Kidney (tissue), 14 donors: ENCODE data around the gene CMTM6. TPM values are rescaled to one million over a fixed set of nuclear protein-coding genes. Genes with fewer than 3 reads are reported as not detected.

Source experiments
- DNase-seq, 5 donors: peaks; one replicate each; pipeline ENCODE4 v3.0.0-alpha.2; 2013 to 2020
- FAIRE-seq: peaks from 2 replicates; lab custom pipeline; 2012; peaks lifted over from hg19 to GRCh38; lab: Jason Lieb, UNC
- H3K27ac ChIP-seq, 2 donors: one replicate each; pipeline ENCODE4 v1.7.0; 2013; ENCODE audit warnings: low read depth in 2 of 2, low read length in 2 of 2, inconsistent platforms in 1 of 2
- H3K27me3 ChIP-seq: one replicate; pipeline ENCODE4 v1.7.1; 2013; ENCODE audit warnings: low read length, inconsistent platforms; ENCODE audit not compliant: control insufficient read depth, insufficient read depth
- H3K36me3 ChIP-seq, 3 donors: one replicate each; pipeline versions ENCODE4 v1.7.0 to v1.7.1; 2013; ENCODE audit warnings: low read length in 3 of 3, control low read depth in 1 of 3, inconsistent platforms in 1 of 3; ENCODE audit not compliant: insufficient read depth in 3 of 3, control insufficient read depth in 2 of 3
- H3K4me1 ChIP-seq, 3 donors: one replicate each; pipeline versions ENCODE4 v1.7.0 to v1.7.1; 2013; ENCODE audit warnings: low read length in 3 of 3, inconsistent platforms in 1 of 3, low read depth in 1 of 3; ENCODE audit not compliant: control insufficient read depth in 2 of 3, insufficient read depth in 2 of 3
- H3K4me3 ChIP-seq, 3 donors: one replicate each; pipeline versions ENCODE4 v1.7.0 to v1.8.1; 2013; ENCODE audit warnings: low read length in 3 of 3, control low read depth in 1 of 3, inconsistent platforms in 1 of 3
- H3K9ac ChIP-seq, 3 donors: one replicate each; pipeline versions ENCODE4 v1.7.0 to v1.7.1; 2013; ENCODE audit warnings: low read length in 3 of 3, control low read depth in 1 of 3, inconsistent platforms in 1 of 3
- H3K9me3 ChIP-seq, 3 donors: one replicate each; pipeline versions ENCODE4 v1.7.0 to v1.7.1; 2013; ENCODE audit warnings: low read length in 3 of 3, control low read depth in 1 of 3, inconsistent platforms in 1 of 3; ENCODE audit not compliant: control insufficient read depth in 2 of 3, insufficient read depth in 1 of 3
- intact Hi-C: fragments of 100-400 bp; cut with DNase I; formaldehyde crosslinking; loops from one replicate; pipeline ENCODE4 v1.11.1; 2022
- polyA plus RNA-seq: library from polyadenylated mRNA; stranded (reverse); fragments of 350-450 nt; fragmentation: Illumina TruSeq; extraction: RNeasy Lipid Tissue Mini Kit (QIAGEN cat#74804); gene quantifications from one replicate; pipeline ENCODE4 v1.2.3, GENCODE V29; 2014; ENCODE audit warnings: low read depth, low replicate concordance; ENCODE audit not compliant: insufficient read depth
- total RNA-seq: library from RNA; stranded (reverse); fragmentation: NEBNext Ultra II Directional; extraction: Animal tissue kit (Norgen Biotek cat#: 25700); gene quantifications from one replicate; pipeline ENCODE4 v1.2.1, GENCODE V29; 2021
- TF ChIP-seq, protein P1 (sequence below): IDR thresholded peaks from 3 replicates; pipeline ENCODE4 v1.5.1; 2012; ENCODE audit warnings: mild to moderate bottlenecking, moderate library complexity, borderline replicate concordance; ENCODE audit not compliant: insufficient read depth; ENCODE audit errors: extremely low read depth
- donor health status: control.
- donor health status: control.
- donor health status: control.
- donor health status: control.
- donor health status: control.
- donor health status: DM: yes; HTN: yes; CAD: no.
- donor health status: Normal renal cell carcinoma (clear cell type).

CMTM6 gene
- total and polyA plus RNA-seq, 2 donors from 2014 or later, result 22.2 to 63.3 TPM

GRCh38 chr3:32487781-32488473 is 14.7 kb downstream of the CMTM6 start:
- H3K36me3 ChIP-seq, result peaks cover 0 to 5% (median 0%) of the 10 kb centered on the region in 3 donors

GRCh38 chr3:32484436-32484835 is 18.2 kb downstream of the CMTM6 start:
- FAIRE-seq (no peak), DNase-seq (no peak)
- TF ChIP-seq, protein P1, sequence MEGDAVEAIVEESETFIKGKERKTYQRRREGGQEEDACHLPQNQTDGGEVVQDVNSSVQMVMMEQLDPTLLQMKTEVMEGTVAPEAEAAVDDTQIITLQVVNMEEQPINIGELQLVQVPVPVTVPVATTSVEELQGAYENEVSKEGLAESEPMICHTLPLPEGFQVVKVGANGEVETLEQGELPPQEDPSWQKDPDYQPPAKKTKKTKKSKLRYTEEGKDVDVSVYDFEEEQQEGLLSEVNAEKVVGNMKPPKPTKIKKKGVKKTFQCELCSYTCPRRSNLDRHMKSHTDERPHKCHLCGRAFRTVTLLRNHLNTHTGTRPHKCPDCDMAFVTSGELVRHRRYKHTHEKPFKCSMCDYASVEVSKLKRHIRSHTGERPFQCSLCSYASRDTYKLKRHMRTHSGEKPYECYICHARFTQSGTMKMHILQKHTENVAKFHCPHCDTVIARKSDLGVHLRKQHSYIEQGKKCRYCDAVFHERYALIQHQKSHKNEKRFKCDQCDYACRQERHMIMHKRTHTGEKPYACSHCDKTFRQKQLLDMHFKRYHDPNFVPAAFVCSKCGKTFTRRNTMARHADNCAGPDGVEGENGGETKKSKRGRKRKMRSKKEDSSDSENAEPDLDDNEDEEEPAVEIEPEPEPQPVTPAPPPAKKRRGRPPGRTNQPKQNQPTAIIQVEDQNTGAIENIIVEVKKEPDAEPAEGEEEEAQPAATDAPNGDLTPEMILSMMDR, result no peak
- no peaks in the 10 kb centered on the region for H3K27me3 ChIP-seq
- intact Hi-C loops, result no loop called here
- H3K27ac ChIP-seq, result no peak overlapping the region
- H3K36me3 ChIP-seq, result peaks cover 0 to 9% (median 4%) of the 10 kb centered on the region in 3 donors
- H3K4me1 ChIP-seq, result no peaks in the 10 kb centered on the region
- no peak overlapping the region for H3K9ac ChIP-seq
- H3K9me3 ChIP-seq, result no peaks in the 10 kb centered on the region
- H3K4me3 ChIP-seq, result no peak overlapping the region

More at GRCh38 chr3:32487781-32488473, 14.7 kb downstream of the CMTM6 start:
- Histone ChIP-seq H3K27ac (no peak overlapping the region), H3K27me3 (no peaks in the 10 kb centered on the region), H3K9ac (no peak overlapping the region), H3K4me1 (peaks cover 0 to 4% (median 0%) of the 10 kb centered on the region in 3 donors), H3K4me3 (no peak overlapping the region), H3K9me3 (no peaks in the 10 kb centered on the region)
- TF ChIP-seq, protein P1, result no peak
- no peak for FAIRE-seq
- intact Hi-C loops, result no loop called here
- DNase-seq, result no peak

DNA sequence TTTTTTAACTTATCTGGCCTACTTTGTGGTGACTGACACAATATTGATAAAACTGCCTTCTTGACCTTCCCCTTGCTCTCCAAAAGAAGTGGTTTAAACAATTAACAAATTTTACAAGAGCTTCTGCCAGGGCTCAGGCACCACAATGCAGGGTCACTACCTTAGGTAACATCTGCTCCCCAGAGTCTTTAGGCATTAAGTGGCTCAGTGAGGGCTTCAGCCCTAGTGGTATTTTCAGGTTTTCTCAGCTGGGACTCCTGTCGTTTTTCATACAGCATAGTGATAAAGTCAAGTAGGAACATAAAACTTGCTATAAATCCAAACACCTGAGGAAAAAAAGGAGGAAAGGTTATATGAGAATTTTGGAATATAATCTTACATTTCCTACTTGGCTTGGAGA is 18.9 kb downstream of the CMTM6 start:
- intact Hi-C loops, result no loop called here
- peaks cover 0 to 15% (median 4%) of the 10 kb centered on the region in 3 donors for H3K36me3 ChIP-seq
- no peak for DNase-seq
- no peaks in the 10 kb centered on the region for H3K4me1 ChIP-seq
- TF ChIP-seq, protein P1, result no peak
- no peak overlapping the region for H3K9ac ChIP-seq
- H3K4me3 ChIP-seq, result no peak overlapping the region
- H3K27me3 ChIP-seq, result no peaks in the 10 kb centered on the region
- H3K9me3 ChIP-seq, result no peaks in the 10 kb centered on the region
- no peak overlapping the region for H3K27ac ChIP-seq
- FAIRE-seq, result no peak
